ENCODE data around the gene TPRG1L. TPM values are rescaled to one million over a fixed set of nuclear protein-coding genes. Genes with fewer than 3 reads are reported as not detected.
A peak's percentile ranks its signal among the peaks of the same experiment; 100 is the strongest.

TPRG1L gene
- total and polyA plus RNA-seq, 2 of the 4 experiments (the other 2 are of a cell fraction), result 25.3 to 39.5 TPM

- no peak overlapping the region for H2BK120ac ChIP-seq (ENCODE audit: low read depth, low read length)
- H3K18ac ChIP-seq (ENCODE audit: low read depth, low read length), result no peak overlapping the region
- H3K27me3 ChIP-seq (ENCODE audit: control insufficient read depth, insufficient read depth, low read length), result peaks cover 26% of the 10 kb centered on the region; the same call in 1 of the 2 replicates
- H3K4me2 ChIP-seq (ENCODE audit: low read depth, low read length), result no peak overlapping the region
- H2AK9ac ChIP-seq (replicated peaks; ENCODE audit: low read depth, low read length, poor library complexity), result no peak overlapping the region
- H4K20me1 ChIP-seq (ENCODE audit: insufficient read depth, low read length), result no peaks in the 10 kb centered on the region
- H2BK5ac ChIP-seq (ENCODE audit: low read depth, low read length, poor library complexity, severe bottlenecking), result no peak overlapping the region
- H3K4me3 ChIP-seq (ENCODE audit: insufficient read depth, low read depth, low read length), result no peak overlapping the region
- POLR2A ChIA-PET (ENCODE audit: unreplicated experiment), result no interaction called here
- no peak overlapping the region for H2BK20ac ChIP-seq (ENCODE audit: low read depth, low read length)
- H4K91ac ChIP-seq (ENCODE audit: insufficient read depth, low read depth, low read length), result no peak overlapping the region
- in situ Hi-C loops (cut with MboI; ENCODE audit: low sequenced_read_pairs) (no loop called here), intact Hi-C loops (cut with micrococcal nuclease) (no loop called here), dilution Hi-C loops (cut with HindIII; ENCODE audit: low sequenced_read_pairs, unreplicated experiment) (no loop called here)
- H2BK15ac ChIP-seq (ENCODE audit: low read depth, low read length), result no peak overlapping the region
- H2AFZ ChIP-seq (replicated peaks; ENCODE audit: low read length, poor library complexity), result peak overlapping the region; percentile 7
- no peaks in the 10 kb centered on the region for H3K4me1 ChIP-seq (ENCODE audit: control insufficient read depth, insufficient read depth, low read length)
- H4K5ac ChIP-seq (ENCODE audit: low read depth, low read length), result no peak overlapping the region
- H3K9me3 ChIP-seq (ENCODE audit: control insufficient read depth, insufficient read depth, low read length), result no peaks in the 10 kb centered on the region
- DNase-seq (no peak), ATAC-seq (ENCODE audit: low read depth) (no peak)
- H4K8ac ChIP-seq (ENCODE audit: low read depth in 2 of 2, low read length in 2 of 2), result no peak overlapping the region
- H3K56ac ChIP-seq (ENCODE audit: extremely low read depth, insufficient read depth, low read length), result no peak overlapping the region
- no TSS peak for BruUV-seq (replicated peaks)
- H3K27ac ChIP-seq (ENCODE audit: insufficient read depth, low read length), result no peak overlapping the region
- no peak overlapping the region for H3K23ac ChIP-seq (ENCODE audit: low read depth, low read length)
- H3K79me1 ChIP-seq (ENCODE audit: low read depth in 1 of 2, low read length in 2 of 2), result no peaks in the 10 kb centered on the region
- no peak overlapping the region for H2AK5ac ChIP-seq (ENCODE audit: low read depth, low read length)
- H3K4ac ChIP-seq (ENCODE audit: low read depth, low read length), result no peak overlapping the region
- no peaks in the 10 kb centered on the region for H3K9me1 ChIP-seq (ENCODE audit: insufficient read depth, low read length)
- no peaks in the 10 kb centered on the region for H3K36me3 ChIP-seq (ENCODE audit: control insufficient read depth, insufficient read depth, low read length)
- TF ChIP-seq USF2 (IDR thresholded peaks at IDR 0.05; ENCODE audit: low read depth, low read length), result no peak
- no peak for TF ChIP-seq MAZ (IDR thresholded peaks at IDR 0.05; ENCODE audit: borderline replicate concordance, low read depth, low read length)
- no peak for TF ChIP-seq SMC3 (IDR thresholded peaks at IDR 0.05; ENCODE audit: low read depth, low read length)
- no peak for TF ChIP-seq CHD1 (IDR thresholded peaks at IDR 0.05; ENCODE audit: low read depth, low read length)
- no peak for TF ChIP-seq RCOR1 (IDR thresholded peaks at IDR 0.05; ENCODE audit: insufficient replicate concordance, low read length)
- TF ChIP-seq NFE2L2 (IDR thresholded peaks at IDR 0.05; ENCODE audit: low read depth, low read length), result no peak
- TF ChIP-seq MXI1 (IDR thresholded peaks at IDR 0.05; ENCODE audit: borderline replicate concordance, low read depth, low read length), result no peak
- no peak for TF ChIP-seq MAFK (IDR thresholded peaks at IDR 0.05; ENCODE audit: low read depth, low read length)
- no peak for TF ChIP-seq RAD21 (IDR thresholded peaks at IDR 0.05; ENCODE audit: low read length)
- no peak for TF ChIP-seq CTCF (conservative IDR thresholded peaks at IDR 0.05; ENCODE audit: low read depth, low read length)
- no peak for TF ChIP-seq POLR2A (IDR thresholded peaks at IDR 0.05; ENCODE audit: low read depth, low read length)
- TF ChIP-seq FOS (IDR thresholded peaks at IDR 0.05; ENCODE audit: low read depth, low read length), result no peak
- TF ChIP-seq RFX5 (IDR thresholded peaks at IDR 0.05; ENCODE audit: low read depth, low read length), result no peak
- no peak for TF ChIP-seq BHLHE40 (IDR thresholded peaks at IDR 0.05; ENCODE audit: low read depth, low read length)
- no peak for TF ChIP-seq ELK1 (IDR thresholded peaks at IDR 0.05; ENCODE audit: borderline replicate concordance, low read depth, low read length)
- no peak for TF ChIP-seq CEBPB (IDR thresholded peaks at IDR 0.05; ENCODE audit: low read depth, low read length)
- 74% methylated on average over 3 of the region's 15 CpGs; no CpG with 5 or more reads in 1 of the 2 experiments for WGBS, 2 experiments (ENCODE audit: extremely low coverage in 2 of 2, insufficient read length in 1 of 2)
- no peak overlapping the region for H3K9ac ChIP-seq (ENCODE audit: low read depth, low read length)
- CTCF ChIA-PET, result no interaction called here
- H3K14ac ChIP-seq (replicated peaks; ENCODE audit: low read depth, low read length), result no peak overlapping the region
Observed at GRCh38 chr1:3670823-3671265, 46.0 kb downstream of the TPRG1L start.

Data from IMR-90 (cell line).